Smooth muscle cell of the brain vasculature (primary cell): ENCODE measurements around the gene TBC1D22A.

Source experiments
- DNase-seq: peaks from one replicate; pipeline ENCODE4 v3.0.0-alpha.2; 2012; ENCODE audit warnings: low read depth, low spot score

Gene TBC1D22A

GRCh38 chr22:47073075-47073474 lies 310.6 kb downstream of the TBC1D22A start:
- DNase-seq = no peak

- no peak for DNase-seq
Observed at GRCh38 chr22:47074105-47074504, 311.7 kb downstream of the TBC1D22A start.

GRCh38 chr22:47075568-47075967 lies 313.1 kb downstream of the TBC1D22A start:
- DNase-seq = no peak

- no peak for DNase-seq
Observed at GRCh38 chr22:47076758-47077157, 314.3 kb downstream of the TBC1D22A start.

GRCh38 chr22:47080100-47080499 lies 317.6 kb downstream of the TBC1D22A start:
- DNase-seq = no peak

GRCh38 chr22:47082505-47082904 lies 320.1 kb downstream of the TBC1D22A start:
- no peak for DNase-seq

GRCh38 chr22:47083379-47083986 lies 321.0 kb downstream of the TBC1D22A start:
- DNase-seq = no peak

GRCh38 chr22:47084226-47084625 lies 321.8 kb downstream of the TBC1D22A start:
- DNase-seq = no peak

GRCh38 chr22:47086596-47087248 lies 324.3 kb downstream of the TBC1D22A start:
- no peak for DNase-seq

- DNase-seq = no peak
Observed at GRCh38 chr22:47088480-47089158, 326.2 kb downstream of the TBC1D22A start.

- no peak for DNase-seq
Observed at GRCh38 chr22:47089374-47089773, 326.9 kb downstream of the TBC1D22A start.

GRCh38 chr22:47089796-47090460 lies 327.5 kb downstream of the TBC1D22A start:
- no peak for DNase-seq

GRCh38 chr22:47090591-47091245 lies 328.3 kb downstream of the TBC1D22A start:
- DNase-seq = no peak

GRCh38 chr22:47091246-47091651 lies 328.8 kb downstream of the TBC1D22A start:
- DNase-seq = no peak

- no peak for DNase-seq
Observed at GRCh38 chr22:47091921-47092700, 329.7 kb downstream of the TBC1D22A start.

- DNase-seq = no peak
Observed at GRCh38 chr22:47092896-47093311, 330.5 kb downstream of the TBC1D22A start.

- DNase-seq = no peak
Observed at GRCh38 chr22:47093720-47094119, 331.3 kb downstream of the TBC1D22A start.

GRCh38 chr22:47094861-47095330 lies 332.4 kb downstream of the TBC1D22A start:
- no peak for DNase-seq

- DNase-seq = no peak
Observed at GRCh38 chr22:47095395-47096122, 333.1 kb downstream of the TBC1D22A start.

GRCh38 chr22:47098121-47098520 lies 335.7 kb downstream of the TBC1D22A start:
- no peak for DNase-seq
